Transverse colon (tissue), 4 donors: ENCODE data around the gene ZNF865. TPM values are rescaled to one million over a fixed set of nuclear protein-coding genes. Genes with fewer than 3 reads are reported as not detected.
A peak's percentile ranks its signal among the peaks of the same experiment; 100 is the strongest.

Source experiments
- DNase-seq: peaks from one replicate; pipeline ENCODE4 v3.0.0-alpha.2; 2019
- H3K27ac ChIP-seq, 4 donors: fragments of 200-600 bp; sonication (generic); 2 replicates each; pipeline ENCODE4 v1.5.1; 2016 to 2018; ENCODE audit warnings: inconsistent platforms in 4 of 4
- H3K27me3 ChIP-seq: fragments of 200-600 bp; sonication (generic); 2 replicates; pipeline ENCODE4 v1.5.1; 2017; ENCODE audit warnings: inconsistent platforms
- H3K36me3 ChIP-seq, 4 donors: fragments of 200-600 bp; sonication (generic); 2 replicates each; pipeline ENCODE4 v1.5.1; 2017 to 2019; ENCODE audit warnings: inconsistent platforms in 4 of 4
- H3K4me1 ChIP-seq, 4 donors: fragments of 200-600 bp; sonication (generic); 2 replicates each; pipeline ENCODE4 v1.5.1; 2017 to 2020; ENCODE audit warnings: inconsistent platforms in 4 of 4
- H3K4me3 ChIP-seq, 4 donors: fragments of 200-600 bp; sonication (generic); 1 replicate in 1 of 4; 2 replicates in 3 of 4; pipeline versions ENCODE4 v1.5.1 to v1.6.1; 2017 to 2019; ENCODE audit warnings: inconsistent platforms in 4 of 4
- H3K9me3 ChIP-seq, 2 donors: fragments of 200-600 bp; sonication (generic); 2 replicates each; pipeline ENCODE4 v1.5.1; 2017 to 2019; ENCODE audit warnings: inconsistent platforms in 2 of 2
- EP300 ChIP-seq: sonication (generic); formaldehyde crosslinking; IDR thresholded peaks from one replicate; pipeline ENCODE4 v1.6.1; 2017; ENCODE audit warnings: antibody characterized with exemption, low read depth
- POLR2A ChIP-seq: fragments of 450-650 bp; IDR thresholded peaks from one replicate; pipeline ENCODE4 v1.6.1; 2016; ENCODE audit warnings: antibody characterized with exemption, mild to moderate bottlenecking, moderate library complexity
- POLR2AphosphoS5 ChIP-seq, 3 donors: sonication (generic); formaldehyde crosslinking; IDR thresholded peaks; one replicate each; pipeline ENCODE4 v1.6.1; 2016; ENCODE audit warnings: antibody characterized with exemption in 3 of 3
- WGBS, 2 donors: methylation state at CpG; one replicate each; pipeline ENCODE4 v1.1.5; 2018; ENCODE audit warnings: low coverage in 1 of 2; 5-methylcytosine and 5-hydroxymethylcytosine counted together
- in situ Hi-C, 4 donors: fragments of 200-750 bp; cut with MboI; loops; one replicate each; pipeline versions ENCODE4 v1.15.0 to v1.15.1; 2017; ENCODE audit warnings: low sequenced_read_pairs in 3 of 4, low pct_ligation_motif_present in 1 of 4, low pct_unique_long_range_greater_than_20kb in 1 of 4
- intact Hi-C: fragments of 100-400 bp; cut with DNase I; formaldehyde crosslinking; loops from one replicate; pipeline ENCODE4 v1.15.1; 2023; ENCODE audit warnings: low total_unique reads
- total RNA-seq, 4 donors: library from RNA; depleted of rRNA; stranded (reverse); fragments of >200 nt; gene quantifications; one replicate each; pipeline ENCODE4 v1.1.0, GENCODE V29; 2016
- TF ChIP-seq, protein P1 (sequence below), 5 experiments: fragments of 200-600 bp in 3 of 5; fragments of 450-650 bp in 2 of 5; sonication (generic) in 3 of 5; IDR thresholded peaks; 1 replicate in 2 of 5; 2 replicates in 3 of 5; pipeline ENCODE4 v1.5.1; 2016 to 2017; ENCODE audit warnings: antibody characterized with exemption in 5 of 5, inconsistent platforms in 3 of 5, mild to moderate bottlenecking in 2 of 5, moderate library complexity in 1 of 5

The ZNF865 gene
- total RNA-seq, 4 donors from 2014 or later, result 8.3 to 50.1 (median 13.4) TPM

- in situ Hi-C loops, result no loop called here
- DNase-seq, result no peak
- H3K27me3 ChIP-seq, result no peaks in the 10 kb centered on the region
- TF ChIP-seq EP300 (no peak), POLR2AphosphoS5 (IDR thresholded peaks at IDR 0.05) (no peak), POLR2A (no peak)
- TF ChIP-seq, protein P1, sequence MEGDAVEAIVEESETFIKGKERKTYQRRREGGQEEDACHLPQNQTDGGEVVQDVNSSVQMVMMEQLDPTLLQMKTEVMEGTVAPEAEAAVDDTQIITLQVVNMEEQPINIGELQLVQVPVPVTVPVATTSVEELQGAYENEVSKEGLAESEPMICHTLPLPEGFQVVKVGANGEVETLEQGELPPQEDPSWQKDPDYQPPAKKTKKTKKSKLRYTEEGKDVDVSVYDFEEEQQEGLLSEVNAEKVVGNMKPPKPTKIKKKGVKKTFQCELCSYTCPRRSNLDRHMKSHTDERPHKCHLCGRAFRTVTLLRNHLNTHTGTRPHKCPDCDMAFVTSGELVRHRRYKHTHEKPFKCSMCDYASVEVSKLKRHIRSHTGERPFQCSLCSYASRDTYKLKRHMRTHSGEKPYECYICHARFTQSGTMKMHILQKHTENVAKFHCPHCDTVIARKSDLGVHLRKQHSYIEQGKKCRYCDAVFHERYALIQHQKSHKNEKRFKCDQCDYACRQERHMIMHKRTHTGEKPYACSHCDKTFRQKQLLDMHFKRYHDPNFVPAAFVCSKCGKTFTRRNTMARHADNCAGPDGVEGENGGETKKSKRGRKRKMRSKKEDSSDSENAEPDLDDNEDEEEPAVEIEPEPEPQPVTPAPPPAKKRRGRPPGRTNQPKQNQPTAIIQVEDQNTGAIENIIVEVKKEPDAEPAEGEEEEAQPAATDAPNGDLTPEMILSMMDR (IDR thresholded peaks at IDR 0.05), result no peak
- no peak overlapping the region for H3K27ac ChIP-seq
- intact Hi-C loops, result no loop called here
- H3K4me1 ChIP-seq, result peaks cover 0 to 6% (median 0%) of the 10 kb centered on the region in 4 donors
- H3K4me3 ChIP-seq, result no peak overlapping the region
- H3K36me3 ChIP-seq, result peaks cover 0 to 7% (median 0%) of the 10 kb centered on the region in 4 donors
- H3K9me3 ChIP-seq, result no peaks in the 10 kb centered on the region
- WGBS, 2 donors, result 82 to 92% methylated on average over 3 to 4 of the region's 4 CpGs
Measured at GRCh38 chr19:55594996-55595545, 10.4 kb upstream of the ZNF865 start.

DNA sequence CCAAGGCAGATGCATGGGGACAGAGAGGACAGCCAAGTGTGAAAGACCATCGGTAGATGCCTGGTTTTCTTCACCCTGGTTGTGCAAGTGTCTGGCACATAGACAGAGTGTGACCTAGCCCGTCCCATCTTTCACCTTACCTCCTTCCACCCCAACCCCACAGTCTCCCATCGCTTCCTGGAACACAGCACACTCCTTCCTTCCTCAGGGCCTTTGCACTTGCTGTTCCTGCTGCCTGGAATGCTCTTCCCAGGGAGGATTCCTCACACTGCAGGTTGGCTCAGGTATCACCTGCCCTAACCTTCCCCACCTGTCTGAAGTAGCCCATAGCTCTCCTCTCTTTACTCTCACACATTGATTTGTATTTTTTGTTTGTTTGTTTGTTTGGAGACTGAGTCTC, 9.1 kb upstream of the ZNF865 start:
- H3K27ac ChIP-seq, result no peak overlapping the region
- peaks cover 6 to 9% (median 8%) of the 10 kb centered on the region in 4 donors for H3K4me1 ChIP-seq
- H3K27me3 ChIP-seq, result no peaks in the 10 kb centered on the region
- 96 to 100% methylated on average over 2 to 3 of the region's 3 CpGs for WGBS, 2 donors
- DNase-seq, result no peak
- H3K4me3 ChIP-seq, result no peak overlapping the region
- intact Hi-C loops, result no loop called here
- in situ Hi-C loops, result no loop called here
- TF ChIP-seq POLR2AphosphoS5 (IDR thresholded peaks at IDR 0.05) (no peak), EP300 (no peak), POLR2A (no peak)
- TF ChIP-seq, protein P1 (IDR thresholded peaks at IDR 0.05), result no peak
- no peaks in the 10 kb centered on the region for H3K9me3 ChIP-seq
- peaks cover 0 to 7% (median 0%) of the 10 kb centered on the region in 4 donors for H3K36me3 ChIP-seq

DNA sequence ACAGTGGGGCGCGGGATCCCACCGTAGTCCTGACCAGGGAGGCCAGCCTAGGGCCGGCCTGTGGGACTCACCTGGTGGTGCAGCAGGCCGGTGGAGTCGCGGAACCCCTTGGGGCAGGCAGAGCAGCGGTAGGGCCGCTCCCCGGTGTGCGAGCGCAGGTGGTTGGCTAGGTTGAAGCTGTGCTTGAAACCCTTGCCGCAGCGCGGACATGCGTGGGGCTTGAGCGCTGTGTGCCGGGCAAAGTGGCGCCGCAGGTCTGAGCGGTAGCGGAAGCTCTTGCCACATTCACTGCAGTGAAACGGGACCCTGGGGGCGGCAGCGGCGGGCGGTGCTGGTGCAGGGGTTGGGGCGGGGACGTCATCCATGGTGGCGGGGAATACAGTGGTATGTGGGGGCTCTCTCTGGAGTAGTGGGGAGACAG, 7.9 kb upstream of the ZNF865 start:
- in situ Hi-C loops (no loop called here), intact Hi-C loops (no loop called here)
- no peaks in the 10 kb centered on the region for H3K9me3 ChIP-seq
- peaks cover 6 to 10% (median 9%) of the 10 kb centered on the region in 4 donors for H3K4me1 ChIP-seq
- no peaks in the 10 kb centered on the region for H3K27me3 ChIP-seq
- H3K36me3 ChIP-seq, result peaks cover 0 to 7% (median 0%) of the 10 kb centered on the region in 4 donors
- TF ChIP-seq, protein P1 (IDR thresholded peaks at IDR 0.05), result no peak
- TF ChIP-seq POLR2A, result no peak
- no peak for TF ChIP-seq EP300
- H3K27ac ChIP-seq, result no peak overlapping the region
- no peak overlapping the region for H3K4me3 ChIP-seq
- DNase-seq, result no peak
- WGBS, 2 donors, result 95% methylated on average over 4 to 30 of the region's 30 CpGs

GRCh38 chr19:55598034-55598433, 7.4 kb upstream of the ZNF865 start:
- in situ Hi-C loops (no loop called here), intact Hi-C loops (no loop called here)
- no peak for DNase-seq
- peaks cover 6 to 10% (median 9%) of the 10 kb centered on the region in 4 donors for H3K4me1 ChIP-seq
- peak overlapping the region in 3 of 4 donors; percentile 98 to 100 (median 99) for H3K27ac ChIP-seq
- H3K27me3 ChIP-seq, result no peaks in the 10 kb centered on the region
- TF ChIP-seq EP300 (no peak), POLR2AphosphoS5 (IDR thresholded peaks at IDR 0.05) (no peak), POLR2A (no peak)
- TF ChIP-seq, protein P1 (IDR thresholded peaks at IDR 0.05), result no peak
- H3K9me3 ChIP-seq, result no peaks in the 10 kb centered on the region
- no peak overlapping the region for H3K4me3 ChIP-seq
- WGBS, 2 donors, result 81 to 94% methylated on average over 6 to 9 of the region's 9 CpGs
- peaks cover 0 to 7% (median 0%) of the 10 kb centered on the region in 4 donors for H3K36me3 ChIP-seq
